C4-2B (cell line): ENCODE measurements around the gene MRPL20.
"Not testable (repeated sequence)": the region's sequence is repeated elsewhere in the genome, so short reads cannot be mapped to it uniquely, and the experiment has no call there.

Source experiments
- CTCF ChIP-seq: fragments of 450-650 bp; conservative IDR thresholded peaks from 2 replicates; pipeline ENCODE4 v1.5.1; 2017; ENCODE audit warnings: mild to moderate bottlenecking
- ZFX ChIP-seq: fragments of 450-650 bp; IDR thresholded peaks from 2 replicates; pipeline ENCODE4 v1.6.1; 2017

- TF ChIP-seq CTCF, ZFX: not testable (repeated sequence)
Measured at GRCh38 chr1:1417396-1417795, 10.3 kb upstream of the MRPL20 start.
